Motor neuron (in vitro differentiated cells): ENCODE results near the gene EFCAB10. TPM values are rescaled to one million over a fixed set of nuclear protein-coding genes. Genes with fewer than 3 reads are reported as not detected.

Experiments used
- ATAC-seq, 8 experiments: fragments of 200-7000 bp; cut with Tn5 transposase; replicated peaks in 6 of 8; 2 replicates each; pipeline ENCODE4 v1.8.0; 2021; ENCODE audit warnings: mild to moderate bottlenecking in 8 of 8, moderate library complexity in 8 of 8
- H3K27ac ChIP-seq, 2 donors: fragments of 250-450 bp; sonication (Bioruptor Pico); 2 replicates each; pipeline ENCODE4 v1.9.0; 2021; ENCODE audit warnings: antibody characterized with exemption in 2 of 2, mild to moderate bottlenecking in 2 of 2, moderate library complexity in 1 of 2
- H3K4me1 ChIP-seq, 2 donors: fragments of 250-450 bp; sonication (Bioruptor Pico); replicated peaks in 1 of 2; 2 replicates each; pipeline ENCODE4 v1.6.1; 2021; ENCODE audit warnings: antibody characterized with exemption in 2 of 2, mild to moderate bottlenecking in 2 of 2, moderate library complexity in 1 of 2
- H3K4me3 ChIP-seq, 5 donors: fragments of 250-450 bp; sonication (Bioruptor Pico); 2 replicates each; pipeline ENCODE4 v1.9.0; 2021; ENCODE audit warnings: antibody characterized with exemption in 5 of 5, mild to moderate bottlenecking in 5 of 5, moderate library complexity in 4 of 5
- WGBS, 10 experiments: fragments of 450-650 bp; shearing (Covaris generic); methylation state at CpG; one replicate each; pipeline ENCODE4 v1.0.0; 2022; 5-methylcytosine and 5-hydroxymethylcytosine counted together
- in situ Hi-C, 9 experiments: fragments of 400-800 bp; cut with MboI; loops; one replicate each; pipeline ENCODE4 v1.15.0; 2021; ENCODE audit warnings: low sequenced_read_pairs in 9 of 9, low pct_unique_long_range_greater_than_20kb in 2 of 9; ENCODE audit not compliant: unreplicated experiment in 9 of 9
- total RNA-seq, 8 experiments: library from RNA; unstranded; fragments of 300-600 nt; gene quantifications; 2 replicates each; pipeline versions ENCODE4 v1.2.3 to v1.2.4, GENCODE V29; 2022

Gene EFCAB10
- total RNA-seq, 8 experiments from 2014 or later: 0.71 to 27.2 (median 1.4) TPM

DNA sequence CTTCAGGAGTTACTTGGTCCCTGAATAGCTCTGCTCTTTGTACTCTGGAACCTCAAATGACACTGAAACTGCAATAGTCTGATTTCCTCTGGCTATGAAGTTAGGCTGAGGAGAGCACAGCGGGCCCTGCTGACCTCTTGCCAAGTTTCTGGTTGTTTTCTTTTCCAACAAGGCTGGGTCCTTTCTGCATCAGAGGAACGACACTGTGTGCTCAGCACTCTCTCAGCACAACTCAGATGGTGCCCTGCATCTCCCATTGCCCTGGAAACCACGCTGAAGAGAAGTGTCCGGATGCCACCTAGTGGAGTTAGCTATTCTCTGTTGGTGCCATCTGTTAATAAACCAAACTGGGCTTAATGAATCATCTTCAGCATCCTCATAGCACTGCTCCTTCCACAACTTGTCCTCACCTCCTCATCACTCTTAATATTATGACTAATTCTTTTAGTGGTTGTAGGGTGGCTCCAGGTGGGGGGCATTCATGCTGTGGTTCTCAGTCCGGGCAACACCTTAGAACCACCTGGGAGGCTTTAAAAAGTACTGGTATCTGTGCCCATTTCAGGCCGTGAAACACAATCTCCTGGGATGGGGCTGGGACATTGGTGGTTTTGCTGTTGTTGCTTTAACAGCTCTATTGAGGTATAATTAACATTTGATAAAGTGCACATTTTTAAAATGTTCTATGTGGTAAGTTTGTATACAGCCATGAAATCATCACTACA, 8.2 kb upstream of the EFCAB10 start:
- WGBS, 10 experiments: 0 to 100% (median 28%) methylated on average over 1 to 6 of the region's 6 CpGs; no CpG with 5 or more reads in 3 of the 10 experiments
- in situ Hi-C loops: no loop called here
- H3K27ac ChIP-seq: no peak overlapping the region
- no peak overlapping the region for H3K4me3 ChIP-seq
- ATAC-seq: peak; percentile 72 to 99 (median 95)
- H3K4me1 ChIP-seq: peaks cover 0 to 10% of the 10 kb centered on the region in 2 donors

DNA sequence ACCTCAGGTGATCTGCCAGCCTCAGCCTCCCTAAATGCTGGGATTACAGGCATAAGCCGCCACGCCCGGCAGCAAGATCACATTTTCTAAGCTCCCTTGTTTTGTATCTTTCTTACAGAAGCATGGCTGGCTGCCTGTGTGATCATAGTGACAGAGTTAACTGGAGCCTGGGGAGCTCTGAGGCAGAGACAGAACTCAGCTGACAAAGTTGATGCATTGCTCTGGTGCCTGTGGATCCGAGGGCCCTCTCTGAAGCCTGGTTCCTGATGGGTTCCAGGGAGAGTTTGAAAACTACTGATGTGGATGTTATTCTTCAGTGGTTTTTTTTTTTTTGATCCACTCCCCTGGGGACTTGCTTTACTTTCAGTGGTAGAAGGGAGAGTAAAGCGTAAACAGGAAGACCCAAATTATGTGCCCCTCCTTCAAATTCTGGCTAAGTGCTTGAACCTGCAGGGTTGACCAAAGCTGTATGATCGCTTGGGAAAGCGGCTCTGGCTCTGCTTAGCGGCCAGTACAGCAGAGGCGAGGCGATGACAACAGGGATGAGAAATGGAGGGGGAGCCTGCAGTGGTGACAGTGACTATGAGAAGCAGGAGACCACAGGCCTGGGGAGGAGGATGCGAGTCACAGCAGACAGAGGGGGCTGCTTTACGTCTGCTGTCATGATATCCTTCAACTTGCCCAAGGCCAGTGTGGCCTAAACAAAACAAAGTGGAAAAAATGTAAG, 6.8 kb upstream of the EFCAB10 start:
- peak in 5 of 8 experiments; percentile 47 to 86 (median 74) for ATAC-seq
- no peak overlapping the region for H3K27ac ChIP-seq
- in situ Hi-C loops: no loop called here
- 0 to 80% (median 60%) methylated on average over 1 to 11 of the region's 12 CpGs; no CpG with 5 or more reads in 2 of the 10 experiments for WGBS, 10 experiments
- no peak overlapping the region for H3K4me3 ChIP-seq
- H3K4me1 ChIP-seq: peaks cover 0 to 10% of the 10 kb centered on the region in 2 donors

DNA sequence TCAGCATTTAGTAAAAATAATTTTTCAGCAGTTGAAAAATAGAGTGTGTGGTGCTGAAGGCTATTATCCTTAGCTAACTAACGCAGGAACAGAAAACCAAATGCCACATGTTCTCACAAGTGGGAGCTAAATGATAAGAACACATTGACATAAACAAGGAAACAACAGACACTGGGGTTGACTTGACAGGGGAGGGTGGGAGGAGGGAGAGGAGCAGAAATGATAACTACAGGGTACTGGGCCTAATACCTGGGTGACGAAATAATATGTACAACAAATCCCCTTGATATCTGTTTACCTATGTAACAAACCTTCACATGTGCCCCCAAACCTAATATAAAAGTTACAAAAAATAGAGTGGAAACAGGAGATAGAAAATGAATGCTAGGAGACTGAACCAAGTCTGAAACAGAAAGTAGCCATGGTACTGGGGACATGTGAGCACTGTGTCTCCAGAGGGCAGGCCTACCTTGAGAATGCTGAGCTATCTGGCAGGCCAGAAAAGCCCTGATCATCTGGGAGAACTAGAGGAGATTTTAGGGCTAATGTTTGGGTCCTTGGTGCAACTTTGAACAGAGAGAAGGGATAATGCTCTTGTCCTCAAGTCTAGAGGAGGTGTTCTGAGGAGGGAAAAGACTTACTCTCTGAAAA, 4.7 kb upstream of the EFCAB10 start:
- no peak for ATAC-seq
- no peak overlapping the region for H3K27ac ChIP-seq
- in situ Hi-C loops: no loop called here
- no peak overlapping the region for H3K4me3 ChIP-seq
- WGBS, 10 experiments: 67 to 100% (median 100%) methylated on average over 1 of the region's 2 CpGs; no CpG with 5 or more reads in 3 of the 10 experiments
- peaks cover 0 to 10% of the 10 kb centered on the region in 2 donors for H3K4me1 ChIP-seq

DNA sequence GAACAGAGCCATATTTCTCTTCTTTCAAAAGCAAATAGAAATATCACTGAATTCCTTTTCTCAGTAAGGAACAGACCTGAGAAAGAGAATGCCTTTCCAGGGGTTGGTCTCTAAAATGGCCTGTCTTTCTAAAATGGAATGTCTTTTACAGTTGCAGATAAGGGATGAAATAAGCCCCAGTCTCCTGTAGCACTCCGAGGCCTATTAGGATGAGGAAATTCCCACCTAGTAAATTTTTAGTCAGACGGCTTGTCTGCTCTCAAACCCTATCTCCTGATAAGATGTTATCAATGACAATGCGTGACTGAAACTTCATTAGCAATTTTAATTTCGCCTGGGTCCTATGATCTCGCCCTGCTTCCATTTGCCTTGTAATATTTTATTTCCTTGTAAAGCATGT, 2.9 kb upstream of the EFCAB10 start:
- in situ Hi-C loops: no loop called here
- Histone ChIP-seq H3K4me1 (peaks cover 0 to 10% of the 10 kb centered on the region in 2 donors), H3K27ac (no peak overlapping the region), H3K4me3 (no peak overlapping the region)
- no peak for ATAC-seq
- WGBS, 10 experiments: 69 to 100% (median 89%) methylated on average over 2 to 5 of the region's 5 CpGs; no CpG with 5 or more reads in 3 of the 10 experiments

DNA sequence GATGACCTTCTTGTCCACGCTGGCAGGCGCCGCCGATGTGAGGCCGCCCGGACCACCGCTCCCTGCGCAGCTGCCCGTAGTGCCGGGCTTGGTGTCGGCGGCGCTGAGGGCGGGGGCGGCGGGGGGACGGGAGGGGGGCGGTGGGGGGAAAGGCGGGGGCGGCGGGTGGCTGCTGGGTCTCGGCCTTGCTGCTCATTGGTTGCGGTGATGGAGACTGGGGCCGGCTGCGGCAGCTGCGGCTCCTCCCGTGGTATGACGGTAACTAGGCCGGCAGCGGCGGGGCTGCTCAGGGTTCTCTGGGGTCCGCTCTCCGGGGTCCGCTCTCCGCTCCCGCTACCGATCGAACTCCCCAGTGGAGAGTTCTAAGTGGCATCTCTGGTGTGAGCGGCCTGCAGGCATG, 1.8 kb upstream of the EFCAB10 start:
- Histone ChIP-seq H3K4me1 (peaks cover 0 to 6% of the 10 kb centered on the region in 2 donors), H3K4me3 (no peak overlapping the region), H3K27ac (no peak overlapping the region)
- 87 to 91% methylated on average over 3 to 4 of the region's 39 CpGs; no CpG with 5 or more reads in 8 of the 10 experiments for WGBS, 10 experiments
- no peak for ATAC-seq
- in situ Hi-C loops: no loop called here

DNA sequence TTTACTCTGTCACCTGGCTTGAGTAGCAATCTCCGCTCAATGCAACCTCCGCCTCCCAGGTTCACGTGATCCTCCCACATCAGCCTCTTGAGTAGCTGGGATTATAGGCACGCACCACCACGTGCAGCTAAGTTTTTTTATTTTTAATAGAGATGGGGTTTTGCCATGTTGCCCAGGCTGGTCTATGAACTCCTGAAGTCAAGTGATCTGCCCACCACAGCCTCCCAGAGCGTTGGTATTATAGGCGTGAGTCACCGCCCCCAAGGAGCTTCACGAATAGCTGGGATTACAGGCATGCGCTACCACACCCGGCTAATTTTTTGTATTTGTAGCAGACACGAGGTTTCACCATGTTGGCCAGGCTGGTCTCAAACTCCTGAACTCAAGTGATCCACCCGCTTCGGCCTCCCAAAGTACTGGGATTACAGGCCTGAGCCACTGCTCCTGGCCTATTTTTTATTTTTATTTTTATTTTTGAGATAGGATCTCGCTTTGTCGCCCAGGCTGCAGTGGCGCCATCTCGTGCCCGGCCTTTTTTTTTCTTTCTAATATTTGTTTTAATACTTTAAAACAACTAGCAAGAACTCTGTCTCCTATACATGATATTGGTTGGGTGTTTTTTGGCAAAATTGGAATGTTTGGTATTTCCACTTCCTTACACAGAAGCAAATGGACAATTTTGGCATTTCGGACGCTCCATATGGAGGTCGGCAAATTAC, 1.1 kb downstream of the EFCAB10 start:
- in situ Hi-C loops: no loop called here
- Histone ChIP-seq H3K4me3 (no peak overlapping the region), H3K27ac (no peak overlapping the region), H3K4me1 (no peaks in the 10 kb centered on the region)
- ATAC-seq: peak in 1 of 8 experiments; percentile 46
- 80 to 100% (median 89%) methylated on average over 1 to 18 of the region's 22 CpGs for WGBS, 10 experiments

DNA sequence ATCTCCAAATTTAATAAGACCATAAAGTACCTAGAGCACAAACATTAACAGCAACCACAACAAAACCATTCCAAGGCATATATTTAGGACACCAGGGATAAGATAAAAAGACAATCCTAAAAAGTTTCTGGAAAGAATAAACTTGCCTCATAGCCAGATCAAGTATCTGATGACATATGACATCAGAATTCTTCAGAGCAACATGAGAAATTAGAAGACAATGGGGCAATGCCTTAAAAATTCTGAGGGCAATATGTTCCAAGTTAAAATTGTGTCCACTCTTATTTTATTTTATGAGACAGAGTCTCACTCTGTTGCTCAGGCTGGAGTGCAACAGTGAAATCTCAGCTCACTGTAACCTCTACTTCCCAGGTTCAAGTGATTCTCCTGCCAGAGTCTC, 2.8 kb downstream of the EFCAB10 start:
- no peak for ATAC-seq
- no peaks in the 10 kb centered on the region for H3K4me1 ChIP-seq
- no peak overlapping the region for H3K4me3 ChIP-seq
- H3K27ac ChIP-seq: no peak overlapping the region
- in situ Hi-C loops: no loop called here

DNA sequence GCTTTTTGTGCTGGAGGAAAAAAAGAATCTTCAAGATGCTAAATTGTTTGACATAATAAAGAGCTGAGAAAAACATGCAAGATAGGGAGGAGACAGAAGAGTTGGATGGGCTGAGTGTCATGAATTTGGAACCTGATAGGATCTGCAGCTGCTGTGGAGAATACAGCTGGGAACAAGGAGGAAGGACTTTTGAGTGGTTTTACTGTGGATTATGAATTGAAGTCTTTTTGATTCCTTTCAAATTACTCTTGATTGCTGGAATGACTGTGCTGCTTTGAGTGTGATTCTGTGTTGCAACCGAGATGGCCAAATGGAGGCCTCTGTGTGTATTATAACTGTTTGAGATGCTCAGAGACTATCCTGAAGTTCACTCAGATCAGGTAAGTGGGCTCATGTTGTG, 4.0 kb downstream of the EFCAB10 start:
- Histone ChIP-seq H3K4me1 (no peaks in the 10 kb centered on the region), H3K4me3 (no peak overlapping the region), H3K27ac (no peak overlapping the region)
- ATAC-seq: no peak
- in situ Hi-C loops: no loop called here
- WGBS, 10 experiments: 60 to 100% (median 91%) methylated on average over 1 of the region's 1 CpG; no CpG with 5 or more reads in 3 of the 10 experiments

DNA sequence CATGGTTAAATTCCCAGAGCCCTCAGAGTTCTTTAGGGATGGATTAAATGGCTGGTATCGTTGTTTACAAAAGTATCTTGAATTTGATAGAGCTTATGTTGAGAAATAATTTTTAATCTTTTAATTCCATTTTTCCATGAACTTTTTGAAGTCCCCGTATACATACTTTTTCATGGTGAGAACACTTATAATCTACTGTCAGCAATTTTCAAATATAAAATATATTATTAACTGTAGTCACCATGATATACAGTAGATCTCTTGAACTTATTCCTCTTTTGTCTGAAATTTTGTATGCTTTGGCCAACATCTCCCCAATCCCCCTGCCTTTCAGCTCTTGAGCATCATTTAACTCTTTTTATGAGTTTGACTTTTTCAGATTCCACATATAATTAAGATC, 9.4 kb downstream of the EFCAB10 start:
- in situ Hi-C loops: no loop called here
- WGBS, 10 experiments: 65 to 100% (median 100%) methylated on average over 1 to 2 of the region's 2 CpGs; no CpG with 5 or more reads in 1 of the 10 experiments
- Histone ChIP-seq H3K27ac (no peak overlapping the region), H3K4me3 (no peak overlapping the region), H3K4me1 (no peaks in the 10 kb centered on the region)
- no peak for ATAC-seq

DNA sequence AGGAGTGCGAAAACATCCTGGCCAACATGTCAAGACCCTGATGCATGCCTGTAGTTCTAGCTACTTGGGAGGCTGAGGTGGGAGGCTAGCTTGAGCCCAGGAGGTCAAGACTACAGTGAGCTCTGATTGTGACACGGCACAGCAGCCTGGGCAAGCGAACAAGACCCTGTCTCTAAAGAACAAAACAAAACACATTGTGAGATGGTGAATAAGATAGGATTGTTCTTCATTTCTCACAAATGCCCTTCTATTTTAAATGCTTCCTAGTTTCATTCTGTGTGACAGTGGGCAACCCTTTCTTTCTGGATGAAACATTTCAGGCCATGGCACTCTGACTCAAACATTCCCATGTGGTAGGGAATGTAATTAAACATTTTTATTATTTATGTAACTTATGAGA, 13.5 kb downstream of the EFCAB10 start:
- WGBS, 10 experiments: 60 to 100% (median 100%) methylated on average over 1 to 3 of the region's 3 CpGs; no CpG with 5 or more reads in 2 of the 10 experiments
- in situ Hi-C loops: no loop called here
- Histone ChIP-seq H3K4me1 (no peaks in the 10 kb centered on the region), H3K4me3 (no peak overlapping the region), H3K27ac (no peak overlapping the region)
- ATAC-seq: no peak

DNA sequence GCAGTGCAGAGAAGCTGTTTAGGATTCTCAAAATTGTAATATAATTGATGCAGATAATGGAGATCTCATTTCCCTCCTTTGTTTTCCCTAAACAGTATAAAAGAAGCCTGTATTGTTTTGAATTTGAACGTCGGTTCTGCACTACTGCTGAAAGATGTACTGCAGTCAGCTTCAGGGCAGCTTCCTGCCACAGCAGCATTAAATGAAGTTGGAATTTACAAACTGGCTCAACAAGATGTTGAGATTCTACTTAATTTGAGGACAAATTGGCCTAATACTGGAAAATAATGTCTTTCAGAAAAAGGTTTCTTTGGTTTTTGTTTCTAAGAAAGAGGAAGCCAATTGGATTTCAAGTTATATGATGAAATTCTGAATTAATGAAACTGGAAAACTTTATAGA, 14.3 kb downstream of the EFCAB10 start:
- no peaks in the 10 kb centered on the region for H3K4me1 ChIP-seq
- in situ Hi-C loops: no loop called here
- 30 to 92% (median 69%) methylated on average over 1 to 2 of the region's 2 CpGs; no CpG with 5 or more reads in 4 of the 10 experiments for WGBS, 10 experiments
- no peak for ATAC-seq
- H3K4me3 ChIP-seq: no peak overlapping the region
- no peak overlapping the region for H3K27ac ChIP-seq

DNA sequence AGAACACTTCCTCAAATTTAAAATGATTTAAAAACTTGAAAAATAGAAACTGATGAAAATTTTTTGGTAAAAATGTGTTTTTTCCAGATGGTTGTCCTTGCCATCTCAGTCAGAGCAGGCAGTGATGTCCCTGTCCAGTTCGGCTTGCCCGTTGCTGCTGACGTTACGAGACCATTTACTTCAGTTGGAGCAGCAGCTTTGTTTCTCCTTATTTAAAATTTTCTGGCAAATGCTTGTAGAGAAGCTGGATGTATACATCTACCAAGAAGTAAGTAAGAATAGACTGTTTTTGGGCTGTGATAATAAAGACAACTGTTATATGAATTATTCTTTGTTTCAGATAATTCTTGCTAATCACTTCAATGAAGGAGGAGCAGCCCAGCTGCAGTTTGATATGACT, 16.1 kb downstream of the EFCAB10 start:
- Histone ChIP-seq H3K4me1 (no peaks in the 10 kb centered on the region), H3K4me3 (no peak overlapping the region), H3K27ac (no peak overlapping the region)
- no peak for ATAC-seq
- WGBS, 10 experiments: 88 to 100% (median 97%) methylated on average over 2 to 4 of the region's 4 CpGs; no CpG with 5 or more reads in 2 of the 10 experiments
- in situ Hi-C loops: no loop called here

DNA sequence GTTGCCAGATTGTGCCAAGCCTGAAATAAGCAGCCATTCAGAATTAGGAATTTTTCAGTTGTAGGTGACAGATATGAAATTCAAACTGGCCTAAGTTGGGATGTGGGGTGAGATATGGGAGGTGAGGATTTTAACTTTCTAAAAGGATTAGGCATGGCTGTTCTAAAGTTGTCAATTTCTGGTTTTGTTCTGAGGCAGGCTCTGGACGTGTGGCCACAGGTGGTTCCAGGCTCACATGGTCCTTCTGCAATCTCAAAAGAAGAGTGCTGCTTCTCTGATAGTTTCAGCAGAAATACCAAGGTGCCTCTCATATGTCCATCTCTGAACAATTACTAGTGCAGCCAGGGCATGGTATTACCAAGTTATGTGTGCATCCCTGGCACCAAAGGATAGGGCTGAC, 21.4 kb downstream of the EFCAB10 start:
- Histone ChIP-seq H3K4me3 (no peak overlapping the region), H3K27ac (no peak overlapping the region), H3K4me1 (no peaks in the 10 kb centered on the region)
- WGBS, 10 experiments: 100% methylated on average over 1 of the region's 1 CpG; no CpG with 5 or more reads in 6 of the 10 experiments
- in situ Hi-C loops: no loop called here
- no peak for ATAC-seq
